KOPT-K1 (cell line): ENCODE measurements around the gene NNMT.

ENCODE experiments used
- H3K27ac ChIP-seq: fragments of 200-600 bp; sonication (generic); 2 replicates; pipeline ENCODE4 v1.5.1; 2016; ENCODE audit warnings: antibody characterized with exemption, mild to moderate bottlenecking, low read depth, low read length; ENCODE audit not compliant: poor library complexity, severe bottlenecking
- H3K36me3 ChIP-seq: fragments of 200-600 bp; sonication (generic); 2 replicates; pipeline ENCODE4 v1.5.1; 2017; ENCODE audit warnings: antibody characterized with exemption, mild to moderate bottlenecking, low read length, moderate library complexity; ENCODE audit not compliant: insufficient read depth
- H3K9me3 ChIP-seq: fragments of 200-600 bp; sonication (generic); 2 replicates; pipeline ENCODE4 v1.5.1; 2017; ENCODE audit warnings: antibody characterized with exemption, low read length, mild to moderate bottlenecking; ENCODE audit not compliant: insufficient read depth, poor library complexity, severe bottlenecking

The NNMT gene

DNA sequence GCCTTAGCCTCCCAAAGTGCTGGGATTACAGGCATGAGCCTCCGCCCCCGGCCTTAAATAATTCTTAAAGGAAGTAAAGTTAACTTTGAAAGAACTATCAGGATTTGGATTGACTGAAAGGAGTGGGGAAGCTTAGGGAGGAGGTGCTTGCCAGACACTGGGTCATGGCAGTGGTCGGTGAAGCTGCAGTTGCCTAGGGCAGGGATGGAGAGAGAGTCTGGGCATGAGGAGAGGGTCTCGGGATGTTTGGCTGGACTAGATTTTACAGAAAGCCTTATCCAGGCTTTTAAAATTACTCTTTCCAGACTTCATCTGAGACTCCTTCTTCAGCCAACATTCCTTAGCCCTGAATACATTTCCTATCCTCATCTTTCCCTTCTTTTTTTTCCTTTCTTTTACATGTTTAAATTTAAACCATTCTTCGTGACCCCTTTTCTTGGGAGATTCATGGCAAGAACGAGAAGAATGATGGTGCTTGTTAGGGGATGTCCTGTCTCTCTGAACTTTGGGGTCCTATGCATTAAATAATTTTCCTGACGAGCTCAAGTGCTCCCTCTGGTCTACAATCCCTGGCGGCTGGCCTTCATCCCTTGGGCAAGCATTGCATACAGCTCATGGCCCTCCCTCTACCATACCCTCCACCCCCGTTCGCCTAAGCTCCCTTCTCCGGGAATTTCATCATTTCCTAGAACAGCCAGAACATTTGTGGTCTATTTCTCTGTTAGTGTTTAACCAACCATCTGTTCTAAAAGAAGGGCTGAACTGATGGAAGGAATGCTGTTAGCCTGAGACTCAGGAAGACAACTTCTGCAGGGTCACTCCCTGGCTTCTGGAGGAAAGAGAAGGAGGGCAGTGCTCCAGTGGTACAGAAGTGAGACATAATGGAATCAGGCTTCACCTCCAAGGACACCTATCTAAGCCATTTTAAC lies at the start of gene NNMT:
Gene NNMT (plus strand): TSS at position 724 of the 929 bp plus-strand sequence. CDS start 158 bp downstream, at position 882.
- no peaks in the 10 kb centered on the region for H3K36me3 ChIP-seq
- H3K9me3 ChIP-seq, result peaks cover 5% of the 10 kb centered on the region
- H3K27ac ChIP-seq, result no peak within 1 kb of the TSS

DNA sequence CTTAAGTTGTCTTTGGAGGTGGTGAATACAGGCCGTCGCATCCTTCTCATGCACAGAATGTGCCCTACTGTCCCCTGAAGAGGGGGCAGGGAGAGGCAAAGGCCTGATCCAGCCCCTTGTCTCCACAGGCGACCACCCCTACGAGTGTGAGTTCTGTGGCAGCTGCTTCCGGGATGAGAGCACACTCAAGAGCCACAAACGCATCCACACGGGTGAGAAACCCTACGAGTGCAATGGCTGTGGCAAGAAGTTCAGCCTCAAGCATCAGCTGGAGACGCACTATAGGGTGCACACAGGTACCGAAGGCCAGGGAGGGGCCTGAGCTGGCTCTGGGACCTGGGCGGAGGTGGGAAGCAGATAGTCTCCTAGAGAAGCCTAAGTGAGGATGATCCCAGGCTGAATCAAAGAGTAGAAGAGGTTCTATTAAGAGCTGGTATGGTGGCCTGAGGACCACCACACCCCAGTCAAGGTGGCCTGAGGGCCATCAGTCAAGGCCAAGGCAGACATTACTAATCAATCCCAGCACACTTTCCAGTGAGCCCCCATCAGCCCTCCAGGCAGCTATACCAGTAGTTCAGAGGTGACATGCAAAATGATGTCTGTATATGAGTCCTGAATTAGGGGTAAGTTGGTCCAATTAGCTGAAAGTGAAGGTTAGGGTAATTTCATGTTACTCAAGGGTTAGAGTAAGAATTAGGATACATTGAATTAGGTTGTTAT lies 49.0 kb upstream of the NNMT start:
- Histone ChIP-seq H3K27ac (no peak overlapping the region), H3K36me3 (no peaks in the 10 kb centered on the region), H3K9me3 (no peaks in the 10 kb centered on the region)

DNA sequence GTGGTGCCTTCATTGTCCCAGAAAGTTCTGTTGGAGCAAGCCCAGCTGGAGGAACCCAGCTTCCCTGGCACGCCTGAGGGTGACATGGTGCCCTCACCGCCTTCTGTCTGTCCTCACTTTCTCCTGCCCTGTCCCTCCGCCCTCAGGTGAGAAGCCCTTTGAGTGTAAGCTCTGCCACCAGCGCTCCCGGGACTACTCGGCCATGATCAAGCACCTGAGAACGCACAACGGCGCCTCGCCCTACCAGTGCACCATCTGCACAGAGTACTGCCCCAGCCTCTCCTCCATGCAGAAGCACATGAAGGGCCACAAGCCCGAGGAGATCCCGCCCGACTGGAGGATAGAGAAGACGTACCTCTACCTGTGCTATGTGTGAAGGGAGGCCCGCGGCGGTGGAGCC lies 46.0 kb upstream of the NNMT start:
- H3K27ac ChIP-seq, result no peak overlapping the region
- no peaks in the 10 kb centered on the region for H3K36me3 ChIP-seq
- H3K9me3 ChIP-seq, result no peaks in the 10 kb centered on the region

GRCh38 chr11:114250993-114251814 lies 45.0 kb upstream of the NNMT start:
- Histone ChIP-seq H3K36me3 (no peaks in the 10 kb centered on the region), H3K9me3 (no peaks in the 10 kb centered on the region), H3K27ac (no peak overlapping the region)

DNA sequence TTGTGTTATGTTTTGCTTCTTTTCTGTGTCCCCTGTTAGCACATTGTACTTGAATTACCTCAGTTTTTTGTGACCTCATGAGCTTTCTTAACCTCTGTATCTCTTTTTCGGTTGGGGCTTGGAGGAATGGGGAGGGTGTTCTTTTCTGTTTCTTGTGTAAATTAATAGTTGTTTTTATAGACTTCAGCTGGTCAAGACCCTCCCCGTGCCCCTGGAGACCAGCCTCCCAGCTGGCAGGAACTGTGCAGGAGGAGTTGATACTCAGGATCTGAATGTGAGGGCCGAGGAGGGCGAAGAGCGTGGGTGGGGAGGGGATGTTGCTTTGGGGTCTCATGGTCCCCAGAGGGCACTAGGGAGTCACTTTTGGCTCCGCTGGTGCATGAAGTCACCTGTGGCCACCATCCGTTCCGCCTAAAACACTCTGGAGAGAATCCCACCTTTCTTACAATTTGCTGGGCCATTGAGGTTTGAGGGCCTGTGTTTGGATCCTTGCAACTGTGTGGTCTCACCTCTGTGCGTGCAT lies 44.3 kb upstream of the NNMT start:
- Histone ChIP-seq H3K9me3 (no peaks in the 10 kb centered on the region), H3K36me3 (no peaks in the 10 kb centered on the region), H3K27ac (no peak overlapping the region)

DNA sequence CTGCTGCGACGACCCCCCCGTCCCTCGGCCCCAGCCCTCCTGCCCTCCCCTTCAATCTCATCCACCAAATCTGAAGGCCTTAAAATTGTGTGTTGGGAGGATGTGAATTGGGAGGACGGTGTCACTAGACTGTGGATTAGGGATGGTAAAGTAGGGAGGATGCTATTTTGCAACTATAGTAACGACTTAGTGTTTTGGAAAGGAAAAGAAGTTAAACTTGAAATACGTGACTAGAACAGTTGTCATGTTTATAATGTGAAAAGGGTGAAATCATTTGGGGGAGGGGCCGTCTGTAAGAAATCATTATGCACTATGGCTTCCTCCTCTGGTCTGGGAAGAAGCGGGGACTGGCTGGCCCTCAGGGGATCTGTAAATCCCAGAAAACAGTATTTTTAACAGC lies 43.4 kb upstream of the NNMT start:
- Histone ChIP-seq H3K36me3 (no peaks in the 10 kb centered on the region), H3K9me3 (no peaks in the 10 kb centered on the region), H3K27ac (no peak overlapping the region)

DNA sequence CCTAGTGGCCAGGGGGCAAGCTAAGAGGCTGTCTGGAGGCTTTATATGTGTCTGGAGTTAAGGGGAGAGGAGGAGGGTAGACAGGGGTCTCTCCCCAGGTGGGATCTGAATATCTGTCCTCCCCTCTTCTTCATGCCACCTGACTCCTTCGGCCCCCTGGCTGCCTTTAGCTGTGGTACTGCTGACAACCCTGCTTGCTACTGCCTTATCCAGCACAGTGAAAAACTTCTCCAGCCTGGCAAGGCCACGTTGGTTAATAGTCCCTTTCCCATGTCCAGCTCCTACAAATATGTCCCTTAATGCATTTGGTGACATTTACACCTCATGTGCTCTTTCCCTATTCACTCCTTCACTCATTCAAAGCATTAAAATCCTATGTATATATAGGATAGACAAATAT lies 42.4 kb upstream of the NNMT start:
- Histone ChIP-seq H3K9me3 (no peaks in the 10 kb centered on the region), H3K27ac (no peak overlapping the region), H3K36me3 (no peaks in the 10 kb centered on the region)

GRCh38 chr11:114254571-114255146 lies 41.5 kb upstream of the NNMT start:
- H3K9me3 ChIP-seq, result no peaks in the 10 kb centered on the region
- no peaks in the 10 kb centered on the region for H3K36me3 ChIP-seq
- H3K27ac ChIP-seq, result no peak overlapping the region

- Histone ChIP-seq H3K36me3 (no peaks in the 10 kb centered on the region), H3K9me3 (no peaks in the 10 kb centered on the region), H3K27ac (no peak overlapping the region)
These were observed 40.9 kb upstream of the NNMT start for GRCh38 chr11:114255289-114255688.

- Histone ChIP-seq H3K9me3 (no peaks in the 10 kb centered on the region), H3K36me3 (no peaks in the 10 kb centered on the region), H3K27ac (no peak overlapping the region)
These were observed 39.8 kb upstream of the NNMT start for GRCh38 chr11:114256176-114256966.

DNA sequence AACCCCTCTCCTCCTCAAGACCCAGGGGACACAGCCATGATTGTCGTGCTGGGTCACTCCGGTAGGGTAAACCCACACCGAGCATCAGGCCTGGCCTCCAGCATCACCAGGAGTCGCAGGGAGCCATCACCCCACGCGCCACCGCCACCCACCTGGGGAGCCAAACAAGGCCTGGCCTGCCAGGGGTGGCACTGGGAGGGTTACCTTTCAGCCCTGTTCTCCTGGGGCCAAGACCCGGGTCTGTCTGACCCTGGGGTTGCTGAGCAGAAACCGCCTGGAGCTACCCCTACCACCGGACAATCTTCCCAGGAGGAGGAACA lies 39.3 kb upstream of the NNMT start:
- H3K27ac ChIP-seq, result no peak overlapping the region
- no peaks in the 10 kb centered on the region for H3K9me3 ChIP-seq
- H3K36me3 ChIP-seq, result no peaks in the 10 kb centered on the region

DNA sequence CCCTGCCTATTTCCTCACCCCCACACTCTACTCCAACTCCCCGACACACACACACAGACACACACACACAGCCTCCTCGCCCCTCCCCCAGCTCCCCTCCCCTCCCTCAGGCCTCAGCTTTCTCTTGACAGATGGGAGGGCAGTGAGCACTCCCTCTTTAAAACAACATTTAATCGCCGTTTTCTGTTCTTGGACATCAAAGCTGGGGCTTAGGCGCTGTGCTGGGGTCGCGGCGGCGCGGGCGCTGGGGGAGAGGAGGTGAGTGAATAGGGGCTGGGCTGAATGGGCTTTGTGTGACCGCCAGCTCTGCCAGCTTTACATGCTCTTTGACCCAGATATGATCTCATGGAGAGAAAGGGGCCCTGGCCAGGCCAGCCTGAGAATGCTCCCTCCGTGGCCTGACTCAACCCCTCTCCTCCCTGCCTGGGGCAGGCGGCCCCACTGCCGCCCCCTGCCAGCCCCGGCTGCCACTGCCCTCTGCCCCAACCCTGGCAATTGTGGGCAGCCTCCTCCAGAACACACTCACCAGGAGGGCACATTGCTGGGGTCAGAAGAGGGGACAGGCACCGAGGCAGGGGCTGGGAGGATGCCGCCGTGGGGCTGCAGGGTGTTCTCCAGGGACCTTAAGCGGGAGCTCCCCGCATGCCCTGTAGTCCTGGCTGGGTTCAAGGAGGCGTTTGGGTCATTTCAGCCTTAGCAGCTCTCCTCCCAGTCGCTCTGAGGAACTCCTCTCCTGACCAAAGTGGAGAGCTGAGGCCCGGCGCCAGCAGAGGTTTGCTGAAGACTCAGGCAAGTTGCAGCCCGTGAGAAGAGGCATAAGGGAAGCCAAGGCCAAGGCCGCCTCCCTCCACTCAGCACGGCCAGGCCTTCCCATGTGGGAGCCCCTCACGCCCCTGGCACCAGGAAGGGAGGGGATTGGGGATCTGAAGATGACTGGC lies 38.3 kb upstream of the NNMT start:
- no peaks in the 10 kb centered on the region for H3K9me3 ChIP-seq
- H3K27ac ChIP-seq, result no peak overlapping the region
- no peaks in the 10 kb centered on the region for H3K36me3 ChIP-seq

DNA sequence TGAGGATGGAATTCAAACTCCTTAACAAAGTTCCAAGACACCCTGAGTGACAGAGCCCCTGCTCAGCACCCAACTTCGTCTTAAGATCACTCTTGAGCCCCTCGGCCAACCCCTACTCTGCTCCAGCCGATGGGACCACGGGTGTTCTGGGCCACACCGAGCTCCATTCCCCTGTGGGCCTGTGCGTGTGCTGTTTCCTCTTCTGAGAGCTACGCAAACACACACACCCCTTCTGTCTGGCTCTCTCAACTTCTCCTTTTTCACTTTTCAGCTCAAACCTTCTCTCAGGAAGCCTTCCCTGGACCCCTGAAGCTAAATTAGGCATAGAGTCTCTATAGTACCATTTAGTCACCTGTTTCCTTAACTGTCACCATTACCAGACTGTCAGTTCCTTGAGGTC lies 37.5 kb upstream of the NNMT start:
- H3K36me3 ChIP-seq, result no peaks in the 10 kb centered on the region
- no peak overlapping the region for H3K27ac ChIP-seq
- no peaks in the 10 kb centered on the region for H3K9me3 ChIP-seq
